Prostate gland (tissue), 2 donors: ENCODE results near the gene TMEM184C. TPM values are rescaled to one million over a fixed set of nuclear protein-coding genes. Genes with fewer than 3 reads are reported as not detected.

ENCODE experiments used
- DNase-seq: peaks from one replicate; pipeline ENCODE4 v3.0.0-alpha.2; 2019; ENCODE audit warnings: low spot score
- H3K27ac ChIP-seq, 2 donors: fragments of 200-600 bp; sonication (generic); 2 replicates each; pipeline ENCODE4 v1.5.1; 2017 to 2019
- H3K27me3 ChIP-seq: fragments of 200-600 bp; sonication (generic); replicated peaks from 2 replicates; pipeline ENCODE4 v1.5.1; 2019; ENCODE audit not compliant: insufficient read depth
- H3K36me3 ChIP-seq, 2 donors: fragments of 200-600 bp; sonication (generic); 1 replicate in 1 of 2; 2 replicates in 1 of 2; pipeline versions ENCODE4 v1.5.1 to v1.8.1; 2017 to 2019
- H3K4me1 ChIP-seq: fragments of 200-600 bp; sonication (generic); replicated peaks from 2 replicates; pipeline ENCODE4 v1.5.1; 2019
- H3K4me3 ChIP-seq, 2 donors: fragments of 200-600 bp; sonication (generic); 2 replicates each; pipeline ENCODE4 v1.5.1; 2017 to 2019
- H3K9me3 ChIP-seq: fragments of 200-600 bp; sonication (generic); 2 replicates; pipeline ENCODE4 v1.5.1; 2017
- CTCF ChIP-seq, 4 experiments: fragments of 200-600 bp in 2 of 4; fragments of 450-650 bp in 2 of 4; sonication (generic) in 2 of 4; IDR thresholded peaks; 1 replicate in 3 of 4; 2 replicates in 1 of 4; pipeline ENCODE4 v1.5.1; 2016 to 2019; ENCODE audit warnings: antibody characterized with exemption in 4 of 4, mild to moderate bottlenecking in 2 of 4, moderate library complexity in 2 of 4
- POLR2A ChIP-seq: fragments of 450-650 bp; IDR thresholded peaks from one replicate; pipeline ENCODE4 v1.6.1; 2016; ENCODE audit warnings: antibody characterized with exemption, mild to moderate bottlenecking
- POLR2AphosphoS5 ChIP-seq: sonication (generic); formaldehyde crosslinking; IDR thresholded peaks from one replicate; pipeline ENCODE4 v1.6.1; 2017; ENCODE audit warnings: antibody characterized with exemption
- WGBS: methylation state at CpG from one replicate; pipeline ENCODE4 v1.1.5; 2018; 5-methylcytosine and 5-hydroxymethylcytosine counted together
- intact Hi-C: fragments of 100-400 bp; cut with DNase I; formaldehyde crosslinking; loops from one replicate; pipeline ENCODE4 v1.14.2; 2022
- total RNA-seq, 2 donors: library from RNA; depleted of rRNA; stranded (reverse); fragments of >200 nt; gene quantifications; one replicate each; pipeline ENCODE4 v1.1.0, GENCODE V29; 2016

TMEM184C gene
- total RNA-seq, 2 donors from 2014 or later, result 34.7 to 48.0 TPM

- Histone ChIP-seq H3K27me3 (no peaks in the 10 kb centered on the region), H3K9me3 (no peaks in the 10 kb centered on the region), H3K4me1 (no peaks in the 10 kb centered on the region), H3K4me3 (no peak overlapping the region), H3K27ac (no peak overlapping the region), H3K36me3 (no peaks in the 10 kb centered on the region)
- TF ChIP-seq POLR2AphosphoS5 (no peak), CTCF (IDR thresholded peaks at IDR 0.05) (no peak), POLR2A (no peak)
- intact Hi-C loops, result no loop called here
- no peak for DNase-seq
These were observed 27.9 kb downstream of the TMEM184C start for GRCh38 chr4:147645099-147645498.

- H3K27me3 ChIP-seq, result no peaks in the 10 kb centered on the region
- no peak overlapping the region for H3K4me3 ChIP-seq
- H3K4me1 ChIP-seq, result no peaks in the 10 kb centered on the region
- DNase-seq, result no peak
- TF ChIP-seq POLR2AphosphoS5 (no peak), POLR2A (no peak), CTCF (IDR thresholded peaks at IDR 0.05) (no peak)
- H3K27ac ChIP-seq, result no peak overlapping the region
- intact Hi-C loops, result no loop called here
- H3K9me3 ChIP-seq, result no peaks in the 10 kb centered on the region
- H3K36me3 ChIP-seq, result no peaks in the 10 kb centered on the region
These were observed 31.5 kb downstream of the TMEM184C start for GRCh38 chr4:147648656-147649055.

GRCh38 chr4:147651563-147651962, 34.4 kb downstream of the TMEM184C start:
- no peaks in the 10 kb centered on the region for H3K4me1 ChIP-seq
- H3K27me3 ChIP-seq, result no peaks in the 10 kb centered on the region
- no peaks in the 10 kb centered on the region for H3K9me3 ChIP-seq
- intact Hi-C loops, result no loop called here
- TF ChIP-seq CTCF (IDR thresholded peaks at IDR 0.05), result no peak
- no peak for TF ChIP-seq POLR2AphosphoS5
- TF ChIP-seq POLR2A, result no peak
- WGBS, result 100% methylated on average over 1 of the region's 1 CpG
- DNase-seq, result no peak
- H3K36me3 ChIP-seq, result no peaks in the 10 kb centered on the region
- no peak overlapping the region for H3K27ac ChIP-seq
- no peak overlapping the region for H3K4me3 ChIP-seq

- intact Hi-C loops, result no loop called here
- Histone ChIP-seq H3K27ac (no peak overlapping the region), H3K4me3 (no peak overlapping the region), H3K9me3 (no peaks in the 10 kb centered on the region), H3K27me3 (no peaks in the 10 kb centered on the region), H3K36me3 (peaks cover 0 to 4% of the 10 kb centered on the region in 2 donors), H3K4me1 (no peaks in the 10 kb centered on the region)
- TF ChIP-seq POLR2AphosphoS5, result no peak
- TF ChIP-seq CTCF (IDR thresholded peaks at IDR 0.05), result no peak
- TF ChIP-seq POLR2A, result no peak
- DNase-seq, result no peak
- WGBS, result 93% methylated on average over 2 of the region's 2 CpGs
These were observed 38.4 kb downstream of the TMEM184C start for GRCh38 chr4:147655639-147656038.

GRCh38 chr4:147658501-147658900, 41.3 kb downstream of the TMEM184C start:
- no peak overlapping the region for H3K27ac ChIP-seq
- 81% methylated on average over 4 of the region's 4 CpGs for WGBS
- intact Hi-C loops, result no loop called here

More at GRCh38 chr4:147658501-147658900, 41.3 kb downstream of the TMEM184C start:
- DNase-seq, result no peak
- no peak overlapping the region for H3K4me3 ChIP-seq
- H3K27me3 ChIP-seq, result no peaks in the 10 kb centered on the region
- H3K4me1 ChIP-seq, result no peaks in the 10 kb centered on the region
- peaks cover 0 to 4% of the 10 kb centered on the region in 2 donors for H3K36me3 ChIP-seq
- TF ChIP-seq POLR2AphosphoS5, result no peak
- no peak for TF ChIP-seq POLR2A
- no peak for TF ChIP-seq CTCF (IDR thresholded peaks at IDR 0.05)
- H3K9me3 ChIP-seq, result no peaks in the 10 kb centered on the region
